AG09319 (cell line): ENCODE measurements around the gene METRN.

ENCODE experiments used
- DNase-seq: peaks from one replicate; pipeline ENCODE4 v3.0.0-alpha.2; 2010; ENCODE audit warnings: low read depth; ENCODE audit errors: extremely low read depth
- CTCF ChIP-seq: IDR thresholded peaks from 2 replicates; pipeline ENCODE4 v1.5.1; 2011; ENCODE audit warnings: low read depth, mild to moderate bottlenecking, inconsistent platforms, low read length, moderate library complexity

METRN gene

GRCh38 chr16:709566-710499 lies 5.1 kb upstream of the METRN start:
- no peak for TF ChIP-seq CTCF
- no peak for DNase-seq

- no peak for DNase-seq
- TF ChIP-seq CTCF: no peak
Measured at GRCh38 chr16:710500-711075, 4.3 kb upstream of the METRN start.

GRCh38 chr16:711084-711483 lies 3.8 kb upstream of the METRN start:
- DNase-seq: no peak
- TF ChIP-seq CTCF: no peak

- peak; percentile 88 for TF ChIP-seq CTCF
- no peak for DNase-seq
Measured at GRCh38 chr16:711548-712320, 3.2 kb upstream of the METRN start.

GRCh38 chr16:712740-713250 lies 2.1 kb upstream of the METRN start:
- peak; percentile 45 for DNase-seq
- peak; percentile 32 for TF ChIP-seq CTCF

- TF ChIP-seq CTCF: no peak
- DNase-seq: no peak
Measured at GRCh38 chr16:714079-714478, 839 bp upstream of the METRN start.
